Small intestine (tissue), 7 donors: ENCODE measurements around the gene ANKRD28. TPM values are rescaled to one million over a fixed set of nuclear protein-coding genes. Genes with fewer than 3 reads are reported as not detected.

Source experiments
- DNase-seq, 2 donors: peaks; one replicate each; pipeline versions ENCODE4 v3.0.0 to v3.0.0-alpha.2; 2013
- FAIRE-seq: peaks from 2 replicates; lab custom pipeline; 2012; peaks lifted over from hg19 to GRCh38; lab: Jason Lieb, UNC
- H3K27ac ChIP-seq, 3 donors: one replicate each; pipeline ENCODE4 v1.5.1; 2013; ENCODE audit warnings: low read length in 2 of 3, mild to moderate bottlenecking in 2 of 3, control low read depth in 1 of 3, inconsistent platforms in 1 of 3, low read depth in 1 of 3, moderate library complexity in 1 of 3
- H3K27me3 ChIP-seq, 3 donors: one replicate each; pipeline ENCODE4 v1.6.1; 2013; ENCODE audit warnings: low read length in 3 of 3, inconsistent platforms in 1 of 3; ENCODE audit not compliant: control insufficient read depth in 3 of 3, insufficient read depth in 3 of 3
- H3K36me3 ChIP-seq, 3 donors: one replicate each; pipeline ENCODE4 v1.6.1; 2013; ENCODE audit warnings: low read length in 3 of 3, inconsistent platforms in 1 of 3, low read depth in 1 of 3, mild to moderate bottlenecking in 1 of 3, moderate library complexity in 1 of 3; ENCODE audit not compliant: control insufficient read depth in 3 of 3, insufficient read depth in 2 of 3
- H3K4me1 ChIP-seq, 3 donors: one replicate each; pipeline ENCODE4 v1.6.1; 2013; ENCODE audit warnings: low read length in 2 of 3, inconsistent platforms in 1 of 3, low read depth in 1 of 3, mild to moderate bottlenecking in 1 of 3, moderate library complexity in 1 of 3; ENCODE audit not compliant: control insufficient read depth in 3 of 3, insufficient read depth in 2 of 3
- H3K4me3 ChIP-seq, 3 donors: one replicate each; pipeline ENCODE4 v1.5.1; 2013; ENCODE audit warnings: low read length in 3 of 3, control low read depth in 1 of 3, inconsistent platforms in 1 of 3, low read depth in 1 of 3, mild to moderate bottlenecking in 1 of 3, moderate library complexity in 1 of 3
- H3K9me3 ChIP-seq, 2 donors: one replicate each; pipeline ENCODE4 v1.6.1; 2013; ENCODE audit warnings: low read depth in 1 of 2, low read length in 1 of 2; ENCODE audit not compliant: control insufficient read depth in 2 of 2, insufficient read depth in 1 of 2
- WGBS, 3 donors: extraction: QIAGEN DNeasy Blood & Tissue Kit; methylation state at CpG; one replicate each; pipeline ENCODE4 v1.1.7; 2013; 5-methylcytosine and 5-hydroxymethylcytosine counted together
- polyA plus RNA-seq, 4 donors: library from polyadenylated mRNA; stranded (reverse) in 3 of 4; unstranded in 1 of 4; fragments of 200-250 nt in 3 of 4; fragments of 120-200 nt in 1 of 4; gene quantifications; one replicate each; pipeline versions ENCODE4 v1.2.1 to v1.2.3, GENCODE V29; 2013
- donor health status: healthy with polysubstance abuse.
- donor health status: control.
- donor health status: control.
- donor health status: Bipolar disorder and iron deficiency.
- donor health status: healthy.

Gene ANKRD28
- polyA plus RNA-seq, 4 donors = 8.9 to 28.7 (median 11.6) TPM

- H3K27ac ChIP-seq = no peak overlapping the region
- H3K4me3 ChIP-seq = no peak overlapping the region
- no peaks in the 10 kb centered on the region for H3K9me3 ChIP-seq
- no peaks in the 10 kb centered on the region for H3K4me1 ChIP-seq
- H3K36me3 ChIP-seq = peaks cover 0 to 11% (median 4%) of the 10 kb centered on the region in 3 donors
- FAIRE-seq = no peak
- no peaks in the 10 kb centered on the region for H3K27me3 ChIP-seq
- WGBS, 3 donors = 83 to 90% (median 87%) methylated on average over 1 of the region's 1 CpG
- DNase-seq = no peak
Measured at GRCh38 chr3:15694628-15695027, 103.2 kb downstream of the ANKRD28 start.

- peaks cover 4 to 15% (median 4%) of the 10 kb centered on the region in 3 donors for H3K36me3 ChIP-seq
- no peak for DNase-seq
- no peaks in the 10 kb centered on the region for H3K4me1 ChIP-seq
- no peaks in the 10 kb centered on the region for H3K27me3 ChIP-seq
- H3K27ac ChIP-seq = no peak overlapping the region
- no peaks in the 10 kb centered on the region for H3K9me3 ChIP-seq
- no peak for FAIRE-seq
- 53 to 88% (median 73%) methylated on average over 1 of the region's 1 CpG for WGBS, 3 donors
- H3K4me3 ChIP-seq = no peak overlapping the region
Measured at GRCh38 chr3:15693355-15693754, 104.4 kb downstream of the ANKRD28 start.

- Histone ChIP-seq H3K4me3 (no peak overlapping the region), H3K27ac (no peak overlapping the region), H3K27me3 (no peaks in the 10 kb centered on the region), H3K36me3 (peaks cover 4 to 15% (median 7%) of the 10 kb centered on the region in 3 donors), H3K4me1 (no peaks in the 10 kb centered on the region), H3K9me3 (no peaks in the 10 kb centered on the region)
- 92 to 99% (median 94%) methylated on average over 5 of the region's 5 CpGs for WGBS, 3 donors
- DNase-seq (no peak), FAIRE-seq (no peak)
Measured at GRCh38 chr3:15690748-15691147, 107.0 kb downstream of the ANKRD28 start.

GRCh38 chr3:15690230-15690629 is 107.5 kb downstream of the ANKRD28 start:
- DNase-seq (no peak), FAIRE-seq (no peak)
- no peak overlapping the region for H3K27ac ChIP-seq
- no peaks in the 10 kb centered on the region for H3K9me3 ChIP-seq
- WGBS, 3 donors = 81 to 97% (median 92%) methylated on average over 4 of the region's 4 CpGs
- H3K4me3 ChIP-seq = no peak overlapping the region
- H3K27me3 ChIP-seq = no peaks in the 10 kb centered on the region
- H3K36me3 ChIP-seq = peaks cover 4 to 16% (median 7%) of the 10 kb centered on the region in 3 donors
- no peaks in the 10 kb centered on the region for H3K4me1 ChIP-seq

- Histone ChIP-seq H3K4me1 (no peaks in the 10 kb centered on the region), H3K27me3 (no peaks in the 10 kb centered on the region), H3K27ac (no peak overlapping the region), H3K36me3 (peaks cover 5 to 16% (median 8%) of the 10 kb centered on the region in 3 donors), H3K9me3 (no peaks in the 10 kb centered on the region), H3K4me3 (no peak overlapping the region)
- DNase-seq = no peak
- FAIRE-seq = no peak
- WGBS, 3 donors = 82 to 88% (median 85%) methylated on average over 7 of the region's 7 CpGs
Measured at GRCh38 chr3:15685927-15686326, 111.9 kb downstream of the ANKRD28 start.

GRCh38 chr3:15683253-15683652 is 114.5 kb downstream of the ANKRD28 start:
- H3K27ac ChIP-seq = no peak overlapping the region
- no peak for DNase-seq
- 79 to 94% (median 94%) methylated on average over 1 of the region's 1 CpG for WGBS, 3 donors
- FAIRE-seq = no peak
- H3K9me3 ChIP-seq = no peaks in the 10 kb centered on the region
- H3K36me3 ChIP-seq = peaks cover 8 to 14% (median 8%) of the 10 kb centered on the region in 3 donors
- no peaks in the 10 kb centered on the region for H3K27me3 ChIP-seq
- H3K4me1 ChIP-seq = no peaks in the 10 kb centered on the region
- no peak overlapping the region for H3K4me3 ChIP-seq

- Histone ChIP-seq H3K4me3 (no peak overlapping the region), H3K27ac (no peak overlapping the region), H3K36me3 (peaks cover 8 to 14% (median 12%) of the 10 kb centered on the region in 3 donors), H3K9me3 (no peaks in the 10 kb centered on the region), H3K4me1 (no peaks in the 10 kb centered on the region), H3K27me3 (no peaks in the 10 kb centered on the region)
- DNase-seq = no peak
- no peak for FAIRE-seq
- 48 to 73% (median 72%) methylated on average over 3 of the region's 3 CpGs for WGBS, 3 donors
Measured at GRCh38 chr3:15682561-15683185, 115.1 kb downstream of the ANKRD28 start.

- Histone ChIP-seq H3K4me3 (no peak overlapping the region), H3K27me3 (no peaks in the 10 kb centered on the region), H3K27ac (no peak overlapping the region), H3K4me1 (no peaks in the 10 kb centered on the region), H3K36me3 (peaks cover 8 to 14% (median 12%) of the 10 kb centered on the region in 3 donors), H3K9me3 (no peaks in the 10 kb centered on the region)
- WGBS, 3 donors = 79 to 92% (median 84%) methylated on average over 2 of the region's 2 CpGs
- DNase-seq = no peak
- FAIRE-seq = no peak
Measured at GRCh38 chr3:15681668-15682067, 116.1 kb downstream of the ANKRD28 start.

GRCh38 chr3:15679306-15679705 is 118.5 kb downstream of the ANKRD28 start:
- no peak overlapping the region for H3K4me3 ChIP-seq
- FAIRE-seq = no peak
- 87 to 96% (median 94%) methylated on average over 5 of the region's 5 CpGs for WGBS, 3 donors
- H3K9me3 ChIP-seq = no peaks in the 10 kb centered on the region
- no peaks in the 10 kb centered on the region for H3K27me3 ChIP-seq
- H3K36me3 ChIP-seq = peaks cover 5 to 15% (median 14%) of the 10 kb centered on the region in 3 donors
- DNase-seq = no peak
- no peaks in the 10 kb centered on the region for H3K4me1 ChIP-seq
- H3K27ac ChIP-seq = no peak overlapping the region
